Hepatocyte (in vitro differentiated cells): ENCODE results near the gene DNAH11. TPM values are rescaled to one million over a fixed set of nuclear protein-coding genes. Genes with fewer than 3 reads are reported as not detected.

Source experiments
- DNase-seq: peaks from one replicate; pipeline ENCODE4 v3.0.0-alpha.2; 2016; ENCODE audit warnings: low spot score
- H2AFZ ChIP-seq: fragments of 200-600 bp; sonication (generic); 2 replicates; pipeline ENCODE4 v1.6.0; 2016; ENCODE audit warnings: antibody characterized with exemption, mild to moderate bottlenecking
- H3K27ac ChIP-seq: fragments of 200-600 bp; sonication (generic); 2 replicates; pipeline ENCODE4 v1.5.1; 2016; ENCODE audit warnings: mild to moderate bottlenecking
- H3K27me3 ChIP-seq: fragments of 200-600 bp; sonication (generic); 2 replicates; pipeline ENCODE4 v1.6.1; 2016
- H3K36me3 ChIP-seq: fragments of 200-600 bp; sonication (generic); replicated peaks from 2 replicates; pipeline ENCODE4 v1.5.1; 2016; ENCODE audit warnings: low read depth; ENCODE audit not compliant: insufficient read depth
- H3K4me1 ChIP-seq: fragments of 200-600 bp; sonication (generic); 2 replicates; pipeline ENCODE4 v1.5.1; 2016; ENCODE audit warnings: mild to moderate bottlenecking, moderate library complexity; ENCODE audit not compliant: insufficient read depth
- H3K4me2 ChIP-seq: fragments of 200-600 bp; sonication (generic); 2 replicates; pipeline ENCODE4 v1.6.0; 2016
- H3K4me3 ChIP-seq: fragments of 200-600 bp; sonication (generic); 2 replicates; pipeline ENCODE4 v1.5.1; 2016; ENCODE audit warnings: mild to moderate bottlenecking
- H3K79me2 ChIP-seq: fragments of 200-600 bp; sonication (generic); 2 replicates; pipeline ENCODE4 v1.6.0; 2017; ENCODE audit warnings: mild to moderate bottlenecking
- H3K9me2 ChIP-seq: fragments of 200-600 bp; sonication (generic); replicated peaks from 2 replicates; pipeline ENCODE4 v1.6.0; 2017; ENCODE audit warnings: mild to moderate bottlenecking; ENCODE audit not compliant: insufficient read depth
- H3K9me3 ChIP-seq: fragments of 200-600 bp; sonication (generic); 2 replicates; pipeline ENCODE4 v1.5.1; 2016; ENCODE audit warnings: low read depth, mild to moderate bottlenecking
- H4K20me1 ChIP-seq: fragments of 200-600 bp; sonication (generic); 2 replicates; pipeline ENCODE4 v1.6.0; 2016; ENCODE audit warnings: mild to moderate bottlenecking; ENCODE audit not compliant: insufficient read depth, poor library complexity, severe bottlenecking
- EZH2 ChIP-seq: fragments of 200-600 bp; sonication (generic); IDR thresholded peaks from 2 replicates; pipeline ENCODE4 v1.6.1; 2016; ENCODE audit warnings: antibody characterized with exemption, mild to moderate bottlenecking, borderline replicate concordance
- EZH2phosphoT487 ChIP-seq: fragments of 200-600 bp; sonication (generic); IDR thresholded peaks from one replicate; pipeline ENCODE4 v1.6.1; 2018; ENCODE audit warnings: antibody characterized with exemption, mild to moderate bottlenecking, low read depth, moderate library complexity; ENCODE audit not compliant: unreplicated experiment, severe bottlenecking
- WGBS: methylation state at CpG from one replicate; pipeline ENCODE4 v1.1.6; 2016; ENCODE audit warnings: low lambda C conversion rate; ENCODE audit errors: missing lambda C conversion rate; 5-methylcytosine and 5-hydroxymethylcytosine counted together
- polyA plus RNA-seq: library from polyadenylated mRNA; unstranded; fragments of >200 nt; fragmentation: Nextera tagmentation; extraction: Ambion mirVana; gene quantifications from 2 replicates; pipeline ENCODE4 v1.2.1, GENCODE V29; 2016
- total RNA-seq: library from RNA; depleted of rRNA; stranded (reverse); fragments of >200 nt; gene quantifications from 2 replicates; pipeline ENCODE4 v1.2.3, GENCODE V29; 2014
- TF ChIP-seq, protein P1 (sequence below): fragments of 200-600 bp; sonication (generic); IDR thresholded peaks from 2 replicates; pipeline ENCODE4 v1.5.1; 2016; ENCODE audit warnings: antibody characterized with exemption, mild to moderate bottlenecking; ENCODE audit not compliant: poor library complexity

The DNAH11 gene
- total and polyA plus RNA-seq, 2 experiments from 2014 or later = 0.43 to 1.3 TPM

DNA sequence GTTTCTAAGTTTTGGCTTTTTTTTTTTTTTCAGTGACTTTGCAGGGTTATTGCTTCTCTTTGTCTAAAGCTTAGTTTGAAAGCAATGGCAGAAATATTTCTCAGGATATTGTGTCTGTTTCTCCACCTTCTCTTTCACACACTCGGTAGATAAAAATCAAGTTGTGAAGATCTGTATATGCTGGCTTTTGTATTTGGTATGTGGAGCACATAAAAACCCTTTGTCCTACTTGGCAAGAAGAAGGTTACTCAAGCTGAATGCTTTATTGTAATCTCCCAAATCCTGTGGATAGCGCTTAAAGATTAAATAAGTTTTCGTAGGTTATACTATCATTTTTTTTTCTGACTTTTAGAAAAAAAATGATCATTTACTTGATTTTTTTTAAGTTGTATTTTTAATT, 230.5 kb downstream of the DNAH11 start:
- Histone ChIP-seq H4K20me1 (no peaks in the 10 kb centered on the region), H3K79me2 (no peaks in the 10 kb centered on the region), H3K9me3 (no peaks in the 10 kb centered on the region), H2AFZ (no peak overlapping the region), H3K36me3 (no peaks in the 10 kb centered on the region), H3K27me3 (peaks cover 17% of the 10 kb centered on the region), H3K4me2 (no peak overlapping the region), H3K9me2 (no peaks in the 10 kb centered on the region), H3K4me3 (no peak overlapping the region), H3K27ac (no peak overlapping the region), H3K4me1 (no peaks in the 10 kb centered on the region)
- TF ChIP-seq EZH2 (no peak), EZH2phosphoT487 (no peak)
- TF ChIP-seq, protein P1, sequence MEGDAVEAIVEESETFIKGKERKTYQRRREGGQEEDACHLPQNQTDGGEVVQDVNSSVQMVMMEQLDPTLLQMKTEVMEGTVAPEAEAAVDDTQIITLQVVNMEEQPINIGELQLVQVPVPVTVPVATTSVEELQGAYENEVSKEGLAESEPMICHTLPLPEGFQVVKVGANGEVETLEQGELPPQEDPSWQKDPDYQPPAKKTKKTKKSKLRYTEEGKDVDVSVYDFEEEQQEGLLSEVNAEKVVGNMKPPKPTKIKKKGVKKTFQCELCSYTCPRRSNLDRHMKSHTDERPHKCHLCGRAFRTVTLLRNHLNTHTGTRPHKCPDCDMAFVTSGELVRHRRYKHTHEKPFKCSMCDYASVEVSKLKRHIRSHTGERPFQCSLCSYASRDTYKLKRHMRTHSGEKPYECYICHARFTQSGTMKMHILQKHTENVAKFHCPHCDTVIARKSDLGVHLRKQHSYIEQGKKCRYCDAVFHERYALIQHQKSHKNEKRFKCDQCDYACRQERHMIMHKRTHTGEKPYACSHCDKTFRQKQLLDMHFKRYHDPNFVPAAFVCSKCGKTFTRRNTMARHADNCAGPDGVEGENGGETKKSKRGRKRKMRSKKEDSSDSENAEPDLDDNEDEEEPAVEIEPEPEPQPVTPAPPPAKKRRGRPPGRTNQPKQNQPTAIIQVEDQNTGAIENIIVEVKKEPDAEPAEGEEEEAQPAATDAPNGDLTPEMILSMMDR = no peak
- no peak for DNase-seq
- 71% methylated on average over 3 of the region's 3 CpGs for WGBS

DNA sequence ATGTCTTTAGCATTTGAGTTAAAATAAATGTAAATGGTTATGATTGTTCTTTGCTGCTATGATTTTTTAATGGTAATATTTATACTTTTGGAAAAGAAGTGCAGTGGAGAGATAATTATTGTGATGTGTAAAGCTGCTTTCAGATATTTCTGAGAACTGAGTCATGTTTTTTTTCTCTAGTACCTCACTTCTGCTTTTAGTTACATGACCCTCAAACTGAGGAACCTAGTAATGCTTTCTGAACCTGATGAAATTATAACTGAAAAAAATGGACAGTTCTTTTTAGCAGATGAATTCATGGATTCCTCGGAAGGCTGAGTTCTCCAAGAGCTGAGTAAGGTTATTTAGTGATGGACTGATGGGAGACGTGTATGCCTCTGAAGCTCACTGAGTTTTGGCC, 235.1 kb downstream of the DNAH11 start:
- Histone ChIP-seq H3K27ac (no peak overlapping the region), H3K4me2 (no peak overlapping the region), H3K4me3 (no peak overlapping the region), H3K9me3 (no peaks in the 10 kb centered on the region), H3K36me3 (no peaks in the 10 kb centered on the region), H3K9me2 (no peaks in the 10 kb centered on the region), H4K20me1 (no peaks in the 10 kb centered on the region), H3K27me3 (peaks cover 4% of the 10 kb centered on the region), H3K4me1 (no peaks in the 10 kb centered on the region), H3K79me2 (no peaks in the 10 kb centered on the region), H2AFZ (no peak overlapping the region)
- WGBS = 84% methylated on average over 2 of the region's 2 CpGs
- TF ChIP-seq EZH2 (no peak), EZH2phosphoT487 (no peak)
- TF ChIP-seq, protein P1 = no peak
- DNase-seq = no peak

DNA sequence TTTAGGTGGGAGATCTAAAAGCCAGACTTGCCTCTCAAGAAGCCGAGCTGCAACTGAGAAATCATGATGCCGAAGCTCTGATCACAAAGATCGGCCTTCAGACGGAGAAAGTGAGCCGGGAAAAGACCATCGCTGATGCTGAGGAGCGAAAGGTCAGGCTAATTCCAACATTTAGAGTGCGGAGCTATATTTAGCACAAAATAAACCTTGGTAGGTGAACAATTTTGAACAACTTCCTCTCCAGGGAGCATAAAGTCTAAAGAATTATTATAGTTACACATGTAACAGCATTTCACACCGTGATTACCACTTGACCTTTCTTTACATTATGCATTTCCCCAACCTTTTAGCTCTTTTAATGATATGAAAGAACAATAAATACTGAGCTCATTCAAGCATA, 236.1 kb downstream of the DNAH11 start:
- WGBS = 89% methylated on average over 9 of the region's 9 CpGs
- no peak for TF ChIP-seq EZH2
- no peak for TF ChIP-seq EZH2phosphoT487
- TF ChIP-seq, protein P1 = no peak
- no peak overlapping the region for H2AFZ ChIP-seq

DNA sequence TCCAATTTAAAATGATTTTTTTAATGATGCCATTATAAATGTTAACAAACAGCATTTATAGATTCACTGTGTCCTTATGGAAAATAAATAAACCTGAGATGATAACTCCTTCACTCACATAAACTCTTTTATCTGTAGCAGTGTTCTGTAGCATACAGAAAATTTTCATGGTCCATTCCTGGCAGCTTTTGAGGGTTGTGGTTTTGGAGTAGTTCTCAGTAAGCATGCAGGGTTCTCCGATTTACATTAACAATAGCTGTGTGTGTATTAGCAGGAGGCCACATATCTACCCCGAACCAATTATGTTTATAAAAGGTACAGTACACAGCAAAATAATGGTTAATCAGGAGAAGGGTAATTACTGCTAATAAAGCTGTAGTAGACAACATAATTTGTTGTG, 240.2 kb downstream of the DNAH11 start:
- TF ChIP-seq EZH2 (no peak), EZH2phosphoT487 (no peak)
- TF ChIP-seq, protein P1 = no peak
- Histone ChIP-seq H3K9me2 (no peaks in the 10 kb centered on the region), H3K4me1 (no peaks in the 10 kb centered on the region), H3K79me2 (no peaks in the 10 kb centered on the region), H2AFZ (no peak overlapping the region), H3K27ac (no peak overlapping the region), H3K4me3 (no peak overlapping the region), H3K27me3 (no peaks in the 10 kb centered on the region), H3K9me3 (no peaks in the 10 kb centered on the region), H3K4me2 (no peak overlapping the region), H4K20me1 (no peaks in the 10 kb centered on the region), H3K36me3 (no peaks in the 10 kb centered on the region)
- WGBS = 59% methylated on average over 2 of the region's 2 CpGs
- DNase-seq = no peak

More for the DNA sequence above, 236.1 kb downstream of the DNAH11 start:
- no peak overlapping the region for H3K27ac ChIP-seq
- H3K4me3 ChIP-seq = no peak overlapping the region
- no peaks in the 10 kb centered on the region for H3K9me3 ChIP-seq
- peaks cover 4% of the 10 kb centered on the region for H3K27me3 ChIP-seq
- H4K20me1 ChIP-seq = no peaks in the 10 kb centered on the region
- H3K79me2 ChIP-seq = no peaks in the 10 kb centered on the region
- H3K9me2 ChIP-seq = no peaks in the 10 kb centered on the region
- no peak overlapping the region for H3K4me2 ChIP-seq
- no peaks in the 10 kb centered on the region for H3K36me3 ChIP-seq
- H3K4me1 ChIP-seq = no peaks in the 10 kb centered on the region
- no peak for DNase-seq
